Activated CD8-positive, alpha-beta memory T cell treated with anti-CD3 and anti-CD28 coated beads, Interleukin-2, amount 50 U/mL, for 1 hour (primary cell): ENCODE measurements around the gene TOB2.
"Not testable (repeated sequence)": the region's sequence is repeated elsewhere in the genome, so short reads cannot be mapped to it uniquely, and the experiment has no call there.

ENCODE experiments used
- DNase-seq: peaks from one replicate; pipeline ENCODE4 v3.0.0-alpha.2; 2020; ENCODE audit errors: extremely low read depth

TOB2 gene

GRCh38 chr22:41429951-41430332 lies 16.7 kb downstream of the TOB2 start:
- no peak for DNase-seq

GRCh38 chr22:41429232-41429950 lies 17.2 kb downstream of the TOB2 start:
- DNase-seq = no peak

- DNase-seq = no peak
Observed at GRCh38 chr22:41425660-41426365, 20.8 kb downstream of the TOB2 start.

GRCh38 chr22:41418717-41419116 lies 27.9 kb downstream of the TOB2 start:
- DNase-seq = no peak

GRCh38 chr22:41417622-41418390 lies 28.8 kb downstream of the TOB2 start:
- no peak for DNase-seq

- DNase-seq = no peak
Observed at GRCh38 chr22:41415554-41415953, 31.0 kb downstream of the TOB2 start.

- no peak for DNase-seq
Observed at GRCh38 chr22:41411021-41411851, 35.4 kb downstream of the TOB2 start.

- no peak for DNase-seq
Observed at GRCh38 chr22:41410311-41410751, 36.3 kb downstream of the TOB2 start.

- no peak for DNase-seq
Observed at GRCh38 chr22:41408665-41409064, 37.9 kb downstream of the TOB2 start.

GRCh38 chr22:41407433-41407832 lies 39.2 kb downstream of the TOB2 start:
- no peak for DNase-seq

GRCh38 chr22:41406410-41406809 lies 40.2 kb downstream of the TOB2 start:
- no peak for DNase-seq

- DNase-seq = no peak
Observed at GRCh38 chr22:41405588-41405987, 41.0 kb downstream of the TOB2 start.

- peak; percentile 70 for DNase-seq
Observed at GRCh38 chr22:41403532-41404318, 42.9 kb downstream of the TOB2 start.

- DNase-seq = not testable (repeated sequence)
Observed at GRCh38 chr22:41402851-41403250, 43.8 kb downstream of the TOB2 start.

- DNase-seq = no peak
Observed at GRCh38 chr22:41401781-41402648, 44.6 kb downstream of the TOB2 start.

- DNase-seq = no peak
Observed at GRCh38 chr22:41398921-41399320, 47.7 kb downstream of the TOB2 start.

- DNase-seq = no peak
Observed at GRCh38 chr22:41397143-41397811, 49.3 kb downstream of the TOB2 start.

- no peak for DNase-seq
Observed at GRCh38 chr22:41395531-41396240, 50.9 kb downstream of the TOB2 start.

- DNase-seq = no peak
Observed at GRCh38 chr22:41394012-41394356, 52.6 kb downstream of the TOB2 start.
